HG03196 (cell line): ENCODE data around the gene SGK2.
"Not testable (repeated sequence)": the region's sequence is repeated elsewhere in the genome, so short reads cannot be mapped to it uniquely, and the experiment has no call there.

Experiments
- ATAC-seq: cut with Tn5 transposase; IDR thresholded peaks from one replicate; pipeline ENCODE4 v1.9.1; 2021; ENCODE audit not compliant: unreplicated experiment

The SGK2 gene

DNA sequence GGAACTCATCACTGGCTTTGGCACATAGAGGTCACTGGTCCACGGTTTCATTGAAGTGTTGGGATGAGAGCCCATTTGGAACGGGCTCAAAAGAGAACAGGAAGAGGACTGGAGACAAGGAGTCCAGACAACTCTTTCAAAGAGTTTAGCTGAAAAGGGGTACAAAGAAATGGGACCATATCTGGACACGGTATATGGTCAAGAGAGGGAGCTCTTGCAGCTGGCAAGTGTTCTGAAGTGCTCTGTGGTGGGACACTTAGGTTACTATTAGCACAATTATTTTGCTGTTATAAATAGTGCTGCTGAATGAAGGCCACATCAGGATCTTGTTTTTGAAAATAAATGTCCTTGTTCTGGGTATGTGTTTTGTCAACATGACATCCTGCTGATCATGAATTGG is 4.6 kb downstream of the SGK2 start:
- ATAC-seq, result no peak

GRCh38 chr20:43563991-43564390 is 5.2 kb downstream of the SGK2 start:
- no peak for ATAC-seq

- ATAC-seq, result no peak
Measured at GRCh38 chr20:43564455-43564854, 5.6 kb downstream of the SGK2 start.

DNA sequence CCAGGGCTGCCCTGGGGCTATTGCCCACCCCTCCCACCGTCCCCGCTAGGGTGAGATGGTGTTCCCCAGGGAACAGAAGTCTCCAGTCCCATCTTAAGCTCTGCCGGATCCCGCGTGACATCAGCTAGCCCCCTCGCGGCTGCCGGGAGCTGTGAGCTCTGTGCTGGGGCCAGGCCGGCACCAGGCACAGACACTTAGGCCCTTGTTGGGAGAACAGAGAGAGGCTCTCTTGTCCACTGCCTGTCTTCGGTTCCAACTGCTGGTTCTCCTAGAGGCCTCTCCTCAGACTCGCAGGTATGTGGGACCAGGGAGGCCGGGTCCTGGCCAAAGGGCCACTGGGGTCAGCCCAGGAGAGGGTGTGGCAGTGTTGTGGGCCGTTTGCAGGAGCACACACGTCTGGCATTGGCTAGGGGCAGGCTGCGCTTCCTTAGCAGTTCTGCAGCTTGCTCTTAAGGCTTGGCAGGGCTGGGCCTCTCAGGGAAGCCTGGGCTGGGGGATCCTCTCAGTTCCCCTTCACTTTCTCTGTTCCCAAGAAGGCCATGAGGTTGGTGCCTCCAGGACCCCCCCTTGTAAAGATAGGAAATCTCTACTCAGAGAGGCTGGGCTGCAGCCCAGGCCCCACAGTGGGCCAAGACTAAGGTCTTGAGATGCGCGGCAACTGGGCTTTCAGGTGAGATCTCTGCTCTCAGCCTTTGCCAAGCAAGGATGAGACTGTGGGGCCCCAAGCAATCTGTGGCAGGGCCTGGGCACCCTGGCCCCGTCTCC is 6.3 kb downstream of the SGK2 start:
- ATAC-seq, result no peak

DNA sequence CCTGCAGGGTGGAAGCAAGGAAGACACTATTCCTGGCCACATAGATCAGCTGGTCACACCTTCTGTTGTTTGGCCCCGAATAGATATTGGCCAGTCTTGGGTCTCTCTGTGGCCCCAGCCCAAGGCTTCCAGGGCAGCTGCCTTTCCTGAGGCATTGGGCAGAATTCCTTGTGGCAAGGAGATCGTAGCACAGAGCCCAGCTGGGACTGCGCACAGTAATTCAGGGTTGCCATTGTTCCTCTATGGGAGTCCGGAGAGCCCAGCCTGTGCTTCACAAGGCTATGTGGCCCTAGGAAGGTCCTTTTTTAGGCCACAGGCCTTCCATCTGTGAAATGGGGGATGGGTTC is 6.9 kb downstream of the SGK2 start:
- ATAC-seq, result no peak

DNA sequence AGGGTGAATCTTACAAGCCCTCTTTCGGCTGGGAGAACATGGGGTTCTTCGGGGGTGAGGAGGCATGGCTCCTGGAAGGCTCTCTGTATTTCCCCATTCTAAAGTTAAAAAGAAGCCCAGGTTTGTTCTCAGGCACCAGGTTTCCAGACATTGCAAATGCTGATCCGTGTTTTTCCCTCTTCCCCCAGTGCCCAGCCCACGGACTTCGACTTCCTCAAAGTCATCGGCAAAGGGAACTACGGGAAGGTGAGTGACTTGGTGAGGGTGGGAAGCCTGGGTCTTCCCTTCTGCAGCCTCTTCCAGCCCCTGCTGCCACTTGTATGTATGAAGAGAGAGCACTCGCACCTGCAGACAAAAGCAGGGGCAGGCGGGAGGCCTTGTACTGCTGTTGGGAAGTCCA is 8.7 kb downstream of the SGK2 start:
- ATAC-seq, result no peak

DNA sequence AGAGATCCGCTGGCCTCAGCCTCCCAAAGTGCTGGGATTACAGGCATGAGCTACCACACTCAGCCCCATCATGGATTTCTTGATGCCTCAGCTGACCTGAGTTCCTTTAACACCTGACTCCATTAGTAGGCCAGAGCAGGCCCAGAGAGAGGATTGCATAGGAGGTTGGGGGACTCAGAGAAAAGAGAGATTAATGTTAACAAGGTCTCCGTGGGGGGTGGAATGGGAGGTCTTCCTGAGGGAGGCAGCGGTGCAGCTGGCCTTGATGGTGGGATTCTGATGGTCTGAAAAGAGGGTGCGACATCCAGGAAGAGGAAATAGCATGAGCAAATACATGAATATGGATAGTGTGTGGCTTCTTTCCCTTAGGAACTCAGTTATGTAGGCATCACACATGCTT is 9.9 kb downstream of the SGK2 start:
- ATAC-seq, result no peak

DNA sequence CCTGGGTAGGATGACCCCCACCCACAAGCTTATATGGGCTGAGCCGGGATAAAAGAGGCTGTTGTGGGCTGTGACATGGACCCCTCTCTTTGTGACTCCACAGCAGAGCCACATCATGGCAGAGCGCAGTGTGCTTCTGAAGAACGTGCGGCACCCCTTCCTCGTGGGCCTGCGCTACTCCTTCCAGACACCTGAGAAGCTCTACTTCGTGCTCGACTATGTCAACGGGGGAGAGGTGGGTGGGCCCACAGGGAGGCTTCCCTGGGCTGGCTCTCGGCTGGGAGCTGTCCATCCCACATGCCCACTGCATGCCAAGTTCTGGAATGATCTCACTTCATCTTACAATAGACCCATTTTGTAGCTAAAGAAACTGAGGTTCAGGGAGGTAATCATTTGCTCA is 10.5 kb downstream of the SGK2 start:
- ATAC-seq, result no peak

DNA sequence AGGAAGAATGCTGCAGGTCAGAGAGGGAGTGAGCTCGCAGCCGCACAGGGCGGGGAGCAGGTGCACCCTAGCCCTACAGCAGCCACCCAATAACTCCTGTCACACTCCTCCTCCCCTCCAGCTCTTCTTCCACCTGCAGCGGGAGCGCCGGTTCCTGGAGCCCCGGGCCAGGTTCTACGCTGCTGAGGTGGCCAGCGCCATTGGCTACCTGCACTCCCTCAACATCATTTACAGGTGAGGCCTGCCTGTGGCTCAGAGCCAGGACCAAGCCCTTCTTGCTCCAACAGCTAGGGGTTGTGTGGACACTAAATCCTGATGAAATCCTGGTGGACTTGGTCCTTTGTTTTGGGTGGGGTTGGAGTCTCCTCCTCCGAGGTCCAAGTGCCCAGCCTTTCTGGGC is 11.7 kb downstream of the SGK2 start:
- ATAC-seq, result no peak

GRCh38 chr20:43571310-43571709 is 12.5 kb downstream of the SGK2 start:
- no peak for ATAC-seq

- ATAC-seq, result no peak
Measured at GRCh38 chr20:43571771-43572170, 12.9 kb downstream of the SGK2 start.

DNA sequence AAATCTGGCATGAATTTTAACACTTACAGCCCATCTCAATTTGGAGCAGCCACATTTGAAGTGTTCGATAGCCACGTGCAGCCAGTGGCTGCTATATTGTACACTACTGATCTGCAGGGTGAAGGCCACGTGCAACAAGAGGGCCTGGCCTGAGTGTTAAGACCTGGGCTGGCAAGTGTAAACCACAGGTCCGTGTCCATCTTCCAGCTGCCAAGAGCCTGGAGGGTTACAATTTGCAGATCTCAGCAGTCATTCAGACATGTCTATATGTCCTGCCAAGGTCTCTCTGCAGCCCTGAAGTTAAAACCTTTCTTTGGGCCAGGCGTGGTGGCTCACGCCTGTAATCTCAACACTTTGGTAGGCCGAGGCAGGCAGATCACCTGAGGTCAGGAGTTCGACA is 14.1 kb downstream of the SGK2 start:
- ATAC-seq, result no peak

- ATAC-seq, result no peak
Measured at GRCh38 chr20:43576108-43576507, 17.3 kb downstream of the SGK2 start.

DNA sequence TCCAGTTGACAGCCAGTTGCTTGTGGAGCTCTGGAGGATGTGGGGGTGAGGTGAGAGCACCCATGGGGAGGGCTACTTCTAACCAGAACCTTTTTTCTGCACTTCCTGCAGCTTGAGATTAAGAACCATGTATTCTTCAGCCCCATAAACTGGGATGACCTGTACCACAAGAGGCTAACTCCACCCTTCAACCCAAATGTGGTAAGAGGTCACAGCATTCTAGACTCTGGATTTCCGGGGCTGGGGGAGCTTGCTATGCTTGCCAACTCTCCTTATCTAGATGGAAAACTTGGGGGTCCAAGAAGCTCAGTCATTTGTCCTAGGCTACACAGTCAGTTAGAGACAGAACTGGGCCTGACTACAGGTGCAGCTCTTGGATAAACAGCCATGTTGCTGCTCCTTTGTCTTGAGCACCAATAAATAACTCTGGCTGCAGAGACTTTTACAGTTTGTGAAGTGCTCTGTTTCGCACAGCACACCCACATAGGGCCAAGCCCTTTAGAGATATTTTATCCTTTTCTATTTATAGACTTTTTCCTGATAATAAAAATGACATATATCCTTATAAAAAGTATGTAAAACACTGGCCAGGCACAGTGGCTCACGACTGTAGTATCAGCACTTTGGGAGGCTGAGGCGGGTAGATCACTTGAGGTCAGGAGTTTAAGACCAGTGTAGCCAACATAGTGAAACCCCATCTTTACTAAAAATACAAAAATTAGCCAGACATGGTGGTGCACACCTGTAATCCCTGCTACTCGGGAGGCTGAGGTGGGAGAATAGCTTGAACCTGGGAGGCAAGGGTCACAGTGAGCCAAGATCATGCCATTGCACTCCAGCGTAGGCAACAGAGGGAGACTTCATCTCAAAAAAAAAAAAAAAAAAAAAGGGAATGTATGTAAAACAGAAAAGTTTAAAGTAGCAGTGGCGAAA is 21.3 kb downstream of the SGK2 start:
- ATAC-seq, result no peak

DNA sequence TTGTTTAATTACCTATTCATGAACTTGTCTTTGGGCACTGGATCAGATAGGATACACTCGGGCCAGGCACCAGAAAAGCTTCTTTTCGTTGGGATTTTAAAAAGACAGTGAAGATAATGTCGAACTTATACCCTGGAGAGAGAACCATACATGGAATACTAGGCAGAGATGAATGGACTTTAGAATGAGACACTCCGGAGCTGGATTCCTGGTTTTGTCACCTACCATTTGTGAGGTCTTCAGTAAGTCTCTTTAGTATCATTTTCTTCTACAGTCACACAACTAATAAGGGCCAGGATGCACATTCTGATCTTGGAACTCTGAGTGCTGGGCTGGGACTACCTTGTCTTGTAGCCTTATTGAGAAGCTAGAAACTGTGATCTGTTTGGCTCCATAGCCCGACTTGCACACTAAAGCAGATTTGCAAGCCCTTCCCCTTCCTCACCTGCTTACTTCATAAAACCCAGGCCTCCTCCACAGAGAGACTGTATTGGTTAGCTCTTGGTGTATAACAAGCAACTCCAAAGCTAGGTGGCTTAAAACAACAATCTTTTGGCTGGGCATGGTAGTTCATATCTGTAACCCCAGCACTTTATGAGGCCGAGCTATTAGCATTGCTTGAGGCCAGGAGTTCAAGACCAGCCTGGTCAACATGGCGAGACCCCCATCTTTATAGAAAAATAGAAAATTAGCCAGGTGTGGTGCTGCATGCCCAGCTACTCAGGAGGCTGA is 24.5 kb downstream of the SGK2 start:
- ATAC-seq, result no peak

GRCh38 chr20:43583982-43584432 is 25.2 kb downstream of the SGK2 start:
- ATAC-seq, result no peak

DNA sequence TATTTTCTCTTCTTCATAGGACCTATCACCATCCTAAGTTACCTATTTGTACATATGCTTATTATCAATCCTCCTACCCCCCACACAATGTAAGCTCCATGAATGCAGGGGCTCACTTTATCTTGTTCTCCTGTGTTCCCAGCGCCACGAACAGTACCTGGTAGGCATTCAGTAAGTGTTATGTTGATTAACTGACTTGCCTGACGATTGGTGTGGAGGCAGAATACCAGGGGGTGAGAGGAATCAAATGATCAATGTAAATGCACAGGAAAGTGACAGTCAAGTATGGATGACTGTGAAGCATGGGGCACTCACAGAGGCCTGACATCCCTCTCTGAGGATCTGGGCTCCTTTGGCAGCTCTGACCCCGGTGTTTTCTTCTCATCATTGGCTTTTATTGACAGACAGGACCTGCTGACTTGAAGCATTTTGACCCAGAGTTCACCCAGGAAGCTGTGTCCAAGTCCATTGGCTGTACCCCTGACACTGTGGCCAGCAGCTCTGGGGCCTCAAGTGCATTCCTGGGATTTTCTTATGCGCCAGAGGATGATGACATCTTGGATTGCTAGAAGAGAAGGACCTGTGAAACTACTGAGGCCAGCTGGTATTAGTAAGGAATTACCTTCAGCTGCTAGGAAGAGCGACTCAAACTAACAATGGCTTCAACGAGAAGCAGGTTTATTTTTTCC is 25.8 kb downstream of the SGK2 start:
- ATAC-seq, result no peak

- no peak for ATAC-seq
Measured at GRCh38 chr20:43586641-43587040, 27.8 kb downstream of the SGK2 start.

DNA sequence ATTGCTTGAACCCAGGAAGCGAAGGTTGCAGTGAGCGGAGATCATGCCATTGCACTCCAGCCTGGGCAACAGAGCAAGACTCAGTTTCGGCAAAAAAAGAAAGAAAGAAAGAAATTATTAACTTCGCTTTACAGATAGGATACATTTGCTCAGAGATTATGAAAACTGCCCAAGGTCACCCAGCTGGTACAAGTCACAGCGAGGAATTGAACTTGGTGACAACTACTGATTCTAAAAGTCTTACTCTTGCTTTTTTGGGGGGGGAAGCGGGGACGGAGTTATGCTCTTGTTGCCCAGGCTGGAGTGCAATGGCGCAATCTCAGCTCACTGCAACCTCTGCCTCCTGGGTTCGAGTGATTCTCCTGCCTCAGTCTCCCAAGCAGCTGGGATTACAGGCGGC is 29.7 kb downstream of the SGK2 start:
- ATAC-seq, result not testable (repeated sequence)

DNA sequence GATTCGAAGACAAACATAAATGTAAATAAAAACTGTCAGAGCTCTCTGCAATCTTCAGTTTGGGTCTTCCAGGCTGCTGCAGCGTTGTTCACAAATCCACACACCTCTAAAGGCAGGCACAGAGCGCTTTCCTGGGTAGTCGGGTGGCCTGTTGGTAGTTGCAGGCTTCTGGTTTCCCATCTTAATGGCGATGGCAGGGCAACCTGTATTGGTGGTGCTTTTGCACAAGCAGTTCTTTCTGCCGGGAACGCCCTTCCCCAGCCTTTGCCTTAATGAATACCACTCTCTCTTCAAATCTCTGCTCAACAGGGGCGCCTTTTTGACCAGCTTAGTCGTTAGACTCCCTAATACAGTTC is 31.2 kb downstream of the SGK2 start:
- ATAC-seq, result no peak
